GM18907 (cell line): ENCODE data around the gene TNPO3.

Source experiments
- ATAC-seq: cut with Tn5 transposase; IDR thresholded peaks from one replicate; pipeline ENCODE4 v1.9.1; 2021; ENCODE audit warnings: mild to moderate bottlenecking, moderate library complexity; ENCODE audit not compliant: unreplicated experiment

TNPO3 gene

GRCh38 chr7:129054438-129055293 lies at the start of gene TNPO3:
TNPO3 (minus strand) TSS chr7:129055111; CDS start chr7:129054770, 341 bp downstream.
- ATAC-seq: peak; percentile 87

- no peak for ATAC-seq
These were observed 48.8 kb upstream of the TNPO3 start for GRCh38 chr7:129103561-129104324.

DNA sequence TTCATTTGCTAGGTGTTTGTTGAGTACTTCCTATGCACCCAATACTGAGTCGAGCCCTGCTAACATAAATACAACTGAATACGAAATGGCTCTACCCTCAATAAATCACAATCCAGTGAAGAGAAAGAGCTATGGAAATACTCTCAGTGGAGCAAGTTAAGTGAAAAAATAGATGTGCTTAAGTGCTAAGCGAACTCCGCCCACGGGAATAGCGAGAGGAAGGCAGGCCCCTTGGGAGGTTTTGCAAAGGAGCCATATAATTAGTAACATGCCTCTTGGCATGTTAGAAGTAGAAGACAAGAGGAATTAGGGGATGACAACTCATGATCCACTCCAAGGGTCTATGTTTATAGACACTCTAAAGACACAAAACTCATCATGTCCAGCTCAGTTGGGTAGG lies 46.8 kb upstream of the TNPO3 start:
- ATAC-seq: no peak

- ATAC-seq: no peak
These were observed 45.9 kb upstream of the TNPO3 start for GRCh38 chr7:129100827-129101166.

DNA sequence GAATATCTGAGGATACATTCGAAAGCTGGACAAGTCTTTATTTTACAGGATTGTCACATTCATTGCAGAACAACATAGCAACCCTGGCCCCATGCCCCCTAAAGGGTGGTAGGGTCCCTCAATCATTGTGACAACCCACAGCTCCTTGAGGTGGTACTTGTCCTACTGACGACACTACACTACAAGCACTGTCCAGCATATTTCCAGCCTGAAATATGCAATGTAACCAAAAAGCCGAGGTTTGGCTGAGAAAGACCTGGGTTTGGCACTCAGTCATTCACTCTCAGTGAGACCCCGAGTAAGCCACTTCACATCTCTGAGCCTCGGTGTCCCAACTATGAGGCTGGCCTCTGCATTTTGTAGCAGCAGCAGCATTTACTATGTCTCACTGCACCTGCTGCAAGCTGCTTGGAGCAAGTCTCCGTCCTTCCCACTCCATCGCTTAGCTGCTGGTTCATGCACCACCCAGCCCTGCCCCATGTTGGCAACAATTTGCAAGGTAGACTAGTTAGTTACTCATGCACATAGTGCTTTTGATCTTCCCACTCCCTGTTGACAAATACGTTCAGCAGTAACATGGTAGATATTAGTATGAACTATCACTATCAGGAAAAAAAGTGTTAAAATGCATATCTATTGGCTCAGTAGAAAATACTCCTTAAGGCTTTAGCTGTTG lies 43.6 kb upstream of the TNPO3 start:
- no peak for ATAC-seq

- peak; percentile 79 for ATAC-seq
These were observed 40.3 kb upstream of the TNPO3 start for GRCh38 chr7:129095258-129095657.

DNA sequence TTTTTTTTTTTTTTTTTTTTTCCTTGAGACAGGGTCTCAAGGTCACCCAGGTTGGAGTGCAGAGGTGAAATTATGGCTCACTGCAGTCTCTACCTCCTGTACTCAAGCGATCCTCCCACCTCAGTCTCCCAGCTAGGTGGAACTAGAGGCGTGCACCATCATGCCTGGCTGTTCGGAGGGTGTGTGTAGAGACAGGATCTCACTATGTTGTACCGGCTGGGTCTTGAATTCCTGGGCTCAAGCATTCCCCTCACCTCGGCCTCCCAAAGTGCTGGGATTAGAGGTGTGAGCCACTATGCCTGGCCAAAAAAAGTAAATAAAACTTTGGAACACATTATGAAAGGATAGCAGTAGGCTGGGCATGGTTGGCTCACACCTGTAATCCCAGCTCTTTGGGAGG lies 39.6 kb upstream of the TNPO3 start:
- ATAC-seq: no peak

- no peak for ATAC-seq
These were observed 39.1 kb upstream of the TNPO3 start for GRCh38 chr7:129093867-129094456.

- ATAC-seq: peak; percentile 68
These were observed 36.6 kb upstream of the TNPO3 start for GRCh38 chr7:129091484-129092002.

- no peak for ATAC-seq
These were observed 35.5 kb upstream of the TNPO3 start for GRCh38 chr7:129090300-129090907.

DNA sequence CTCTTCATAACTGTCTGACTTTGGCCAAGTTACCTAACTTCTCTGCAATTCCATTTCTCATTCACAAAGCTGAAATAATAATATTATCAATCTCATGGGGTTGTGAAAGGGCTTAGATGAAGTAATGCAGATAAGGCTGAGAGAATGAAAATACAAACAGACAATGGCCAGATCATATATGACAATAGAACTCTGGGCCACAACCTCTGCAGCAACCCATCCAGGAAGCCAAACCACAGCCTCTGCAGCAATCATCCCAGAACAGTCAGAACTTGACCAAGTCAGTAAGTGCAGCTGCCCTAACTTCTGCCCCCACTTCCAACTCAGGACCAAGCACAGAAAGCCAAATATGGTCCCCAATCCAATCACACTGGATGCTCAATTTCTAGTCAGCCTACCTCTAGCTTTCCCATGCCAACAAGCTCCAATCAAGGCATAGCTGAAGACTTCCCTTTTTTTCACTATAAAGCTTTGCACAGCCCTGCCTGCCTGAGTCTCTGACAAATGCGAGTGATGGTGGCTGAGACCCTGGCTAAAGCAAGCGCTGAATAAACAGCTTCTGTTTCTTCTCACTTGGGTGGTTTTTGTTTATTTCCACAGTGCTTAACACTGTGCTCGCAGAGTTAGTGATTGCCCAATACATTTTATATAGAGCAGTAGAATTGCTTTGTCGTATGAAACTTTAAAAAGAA lies 34.8 kb upstream of the TNPO3 start:
- peak; percentile 70 for ATAC-seq

DNA sequence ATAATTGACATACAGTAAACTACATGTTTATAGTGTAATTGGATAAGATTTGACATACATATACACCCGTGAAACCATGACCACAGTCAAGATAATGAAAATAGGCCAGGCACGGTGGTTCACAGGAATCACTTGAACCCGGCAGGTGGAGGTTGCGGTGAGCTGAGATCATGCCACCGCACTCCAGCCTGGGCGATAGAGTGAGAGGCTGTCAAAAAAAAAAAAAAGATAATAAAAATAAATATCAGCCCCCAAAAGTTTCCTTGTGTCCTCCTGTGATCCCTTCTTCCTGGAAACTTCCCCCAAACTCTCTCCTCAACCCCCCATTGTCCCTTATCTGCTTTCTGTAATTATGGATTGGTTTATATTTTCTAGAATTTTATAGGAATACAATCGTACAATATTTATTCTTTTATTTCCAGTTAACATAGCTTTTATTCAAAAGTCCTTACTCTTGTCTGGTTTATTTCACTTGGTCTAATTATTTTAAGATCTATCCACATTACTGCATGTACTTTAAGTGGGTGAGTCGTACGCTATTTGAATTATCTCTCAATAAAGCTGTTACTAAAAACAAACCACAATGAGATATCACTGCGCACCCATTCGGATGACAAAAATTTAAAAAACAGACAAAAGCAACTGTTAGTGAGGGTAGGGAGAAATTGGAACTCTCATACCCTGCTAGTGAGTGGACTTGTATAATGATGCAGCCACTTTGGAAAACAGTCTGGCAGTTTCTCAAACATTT lies 30.1 kb upstream of the TNPO3 start:
- no peak for ATAC-seq

- ATAC-seq: no peak
These were observed 28.6 kb upstream of the TNPO3 start for GRCh38 chr7:129083525-129083924.

GRCh38 chr7:129078455-129078854 lies 23.5 kb upstream of the TNPO3 start:
- no peak for ATAC-seq

DNA sequence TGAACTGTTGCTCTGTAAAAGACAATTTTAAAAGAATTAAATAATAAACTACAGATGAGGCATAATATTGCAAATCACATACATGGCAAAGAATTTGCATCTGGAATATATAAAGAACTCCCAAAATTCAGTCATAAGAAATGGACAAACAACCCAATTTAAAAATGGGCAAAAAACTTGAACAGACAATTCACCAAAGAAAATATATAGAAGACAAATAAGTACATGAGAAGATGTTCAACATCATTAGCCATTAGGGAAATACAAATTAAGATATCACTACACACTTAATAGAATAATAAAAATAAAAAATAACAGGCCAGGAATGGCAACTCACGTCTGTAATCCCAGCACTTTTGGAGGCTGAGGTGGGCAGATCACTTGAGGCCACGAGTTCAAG lies 22.0 kb upstream of the TNPO3 start:
- ATAC-seq: no peak

- ATAC-seq: no peak
These were observed 20.1 kb upstream of the TNPO3 start for GRCh38 chr7:129074994-129075393.

DNA sequence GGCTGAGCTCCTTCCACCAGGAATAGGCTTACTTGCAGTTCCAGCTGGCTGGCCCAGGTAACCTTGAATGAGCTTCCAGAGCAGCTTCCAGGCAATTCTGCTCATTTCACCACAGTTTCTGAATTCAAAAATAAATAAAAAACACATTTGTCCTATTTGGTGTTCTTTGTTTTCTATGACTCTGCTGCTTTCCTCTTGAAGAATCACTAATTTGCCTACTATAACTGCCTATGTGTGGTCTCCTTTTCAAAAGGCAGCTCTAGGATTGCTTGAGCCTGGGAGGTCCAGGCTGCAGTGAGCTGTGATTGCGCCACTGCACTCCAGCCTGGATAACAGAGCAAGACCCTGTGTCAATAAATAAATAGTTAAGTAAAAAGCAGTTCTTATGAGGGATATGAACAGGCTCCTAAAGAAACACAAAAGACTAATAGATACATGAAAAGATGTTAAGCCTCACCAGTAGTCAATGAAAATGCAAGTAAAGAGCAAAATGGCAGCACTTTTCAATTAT lies 19.5 kb upstream of the TNPO3 start:
- no peak for ATAC-seq

GRCh38 chr7:129073738-129074137 lies 18.8 kb upstream of the TNPO3 start:
- ATAC-seq: no peak

GRCh38 chr7:129073204-129073603 lies 18.3 kb upstream of the TNPO3 start:
- no peak for ATAC-seq
